Neural progenitor cell (in vitro differentiated cells): ENCODE data around the gene KCNJ14.

Experiments
- EZH2 ChIP-seq: fragments of 200-600 bp; sonication (generic); IDR thresholded peaks from 2 replicates; pipeline ENCODE4 v1.6.1; 2017; ENCODE audit warnings: antibody characterized with exemption, mild to moderate bottlenecking, moderate library complexity
- EZH2phosphoT487 ChIP-seq: fragments of 200-600 bp; sonication (generic); IDR thresholded peaks from 2 replicates; pipeline ENCODE4 v1.6.1; 2017; ENCODE audit warnings: antibody characterized with exemption
- TF ChIP-seq, protein P1 (sequence below): fragments of 200-600 bp; sonication (generic); IDR thresholded peaks from 2 replicates; pipeline ENCODE4 v1.5.1; 2017; ENCODE audit warnings: antibody characterized with exemption, mild to moderate bottlenecking

- TF ChIP-seq EZH2 (no peak), EZH2phosphoT487 (no peak)
- TF ChIP-seq, protein P1, sequence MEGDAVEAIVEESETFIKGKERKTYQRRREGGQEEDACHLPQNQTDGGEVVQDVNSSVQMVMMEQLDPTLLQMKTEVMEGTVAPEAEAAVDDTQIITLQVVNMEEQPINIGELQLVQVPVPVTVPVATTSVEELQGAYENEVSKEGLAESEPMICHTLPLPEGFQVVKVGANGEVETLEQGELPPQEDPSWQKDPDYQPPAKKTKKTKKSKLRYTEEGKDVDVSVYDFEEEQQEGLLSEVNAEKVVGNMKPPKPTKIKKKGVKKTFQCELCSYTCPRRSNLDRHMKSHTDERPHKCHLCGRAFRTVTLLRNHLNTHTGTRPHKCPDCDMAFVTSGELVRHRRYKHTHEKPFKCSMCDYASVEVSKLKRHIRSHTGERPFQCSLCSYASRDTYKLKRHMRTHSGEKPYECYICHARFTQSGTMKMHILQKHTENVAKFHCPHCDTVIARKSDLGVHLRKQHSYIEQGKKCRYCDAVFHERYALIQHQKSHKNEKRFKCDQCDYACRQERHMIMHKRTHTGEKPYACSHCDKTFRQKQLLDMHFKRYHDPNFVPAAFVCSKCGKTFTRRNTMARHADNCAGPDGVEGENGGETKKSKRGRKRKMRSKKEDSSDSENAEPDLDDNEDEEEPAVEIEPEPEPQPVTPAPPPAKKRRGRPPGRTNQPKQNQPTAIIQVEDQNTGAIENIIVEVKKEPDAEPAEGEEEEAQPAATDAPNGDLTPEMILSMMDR, result no peak
Measured at GRCh38 chr19:48478339-48479256, 23.2 kb downstream of the KCNJ14 start.
